ENCODE data around the gene HOXA11.

Gene HOXA11

DNA sequence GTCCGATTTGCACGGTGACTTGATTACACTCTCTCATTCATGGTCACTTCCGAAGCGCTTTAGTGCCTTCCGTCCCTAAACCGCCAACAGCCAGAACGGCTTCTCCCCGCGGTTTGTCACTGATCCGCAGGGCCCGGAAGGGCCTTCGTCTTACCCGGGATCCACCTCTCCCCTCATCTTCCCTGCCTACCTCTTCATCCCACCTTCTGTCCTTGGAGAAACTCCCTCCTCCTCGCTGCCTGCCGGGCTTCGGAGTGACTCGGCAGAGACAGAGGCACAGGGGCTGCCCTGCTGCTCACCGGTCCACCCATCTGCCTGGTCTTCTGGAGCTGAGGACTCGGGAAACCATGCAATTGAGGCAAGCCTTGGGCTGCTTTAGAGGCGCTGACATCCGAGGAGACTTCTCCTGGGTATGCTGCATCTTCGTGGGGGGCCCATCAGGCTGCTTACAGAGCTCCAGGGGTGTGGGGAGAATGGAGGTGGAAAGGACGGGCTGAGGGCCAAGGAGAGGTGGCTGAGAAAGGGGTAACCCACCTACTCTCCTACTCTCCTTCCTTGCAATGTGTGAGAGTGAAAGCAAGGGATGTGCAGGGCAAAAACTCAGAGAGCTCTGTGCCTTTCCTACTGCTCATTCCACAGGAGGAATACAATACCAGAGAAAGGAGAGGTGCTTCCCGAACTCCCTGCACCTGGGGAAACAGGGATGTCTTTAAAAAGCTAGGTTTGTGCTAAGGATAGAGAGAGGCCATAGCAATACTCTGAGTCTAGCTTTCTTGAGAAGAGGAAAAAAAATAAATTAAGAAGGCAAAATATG lies 1.0 kb upstream of the HOXA11 start (continued):
- TF ChIP-seq ESRRG (CRISPR knock-in tag; IDR thresholded peaks at IDR 0.05) = no peak
- TF ChIP-seq PPARA (CRISPR knock-in tag; IDR thresholded peaks at IDR 0.05; ENCODE audit: borderline replicate concordance) = no peak
- no peak for TF ChIP-seq TCF4 (CRISPR knock-in tag; IDR thresholded peaks at IDR 0.05; ENCODE audit: borderline replicate concordance)
- TF ChIP-seq RARB (CRISPR knock-in tag; IDR thresholded peaks at IDR 0.05) = no peak
- no peak for TF ChIP-seq POU6F1 (CRISPR knock-in tag; IDR thresholded peaks at IDR 0.05; ENCODE audit: borderline replicate concordance, low read depth)
- TF ChIP-seq ZFP3 (CRISPR knock-in tag; IDR thresholded peaks at IDR 0.05) = no peak
- no peak for TF ChIP-seq ISL1 (CRISPR knock-in tag; IDR thresholded peaks at IDR 0.05)
- TF ChIP-seq GLIS3 (CRISPR knock-in tag; IDR thresholded peaks at IDR 0.05) = no peak

GRCh38 chr7:27184337-27185012 lies 557 bp downstream of the HOXA11 start:
- peak; percentile 14; the same call in 2 of the 3 replicates for ATAC-seq
- no peak for TF ChIP-seq ZFP30 (CRISPR knock-in tag; IDR thresholded peaks at IDR 0.05)
- TF ChIP-seq SNAI2 (CRISPR knock-in tag; IDR thresholded peaks at IDR 0.05) = no peak
- TF ChIP-seq RARB (CRISPR knock-in tag; IDR thresholded peaks at IDR 0.05) = no peak
- no peak for TF ChIP-seq CSRNP3 (CRISPR knock-in tag; IDR thresholded peaks at IDR 0.05)
- no peak for TF ChIP-seq PATZ1 (CRISPR knock-in tag; IDR thresholded peaks at IDR 0.05; ENCODE audit: borderline replicate concordance)
- TF ChIP-seq TCF4 (CRISPR knock-in tag; IDR thresholded peaks at IDR 0.05; ENCODE audit: borderline replicate concordance) = no peak
- TF ChIP-seq ARNTL (CRISPR knock-in tag; IDR thresholded peaks at IDR 0.05; ENCODE audit: borderline replicate concordance, low read depth) = no peak
- no peak for TF ChIP-seq TOX (CRISPR knock-in tag; IDR thresholded peaks at IDR 0.05; ENCODE audit: borderline replicate concordance)
- no peak for TF ChIP-seq TSHZ2 (CRISPR knock-in tag; IDR thresholded peaks at IDR 0.05)
- no peak for TF ChIP-seq ESRRG (CRISPR knock-in tag; IDR thresholded peaks at IDR 0.05)
- TF ChIP-seq, protein P1, sequence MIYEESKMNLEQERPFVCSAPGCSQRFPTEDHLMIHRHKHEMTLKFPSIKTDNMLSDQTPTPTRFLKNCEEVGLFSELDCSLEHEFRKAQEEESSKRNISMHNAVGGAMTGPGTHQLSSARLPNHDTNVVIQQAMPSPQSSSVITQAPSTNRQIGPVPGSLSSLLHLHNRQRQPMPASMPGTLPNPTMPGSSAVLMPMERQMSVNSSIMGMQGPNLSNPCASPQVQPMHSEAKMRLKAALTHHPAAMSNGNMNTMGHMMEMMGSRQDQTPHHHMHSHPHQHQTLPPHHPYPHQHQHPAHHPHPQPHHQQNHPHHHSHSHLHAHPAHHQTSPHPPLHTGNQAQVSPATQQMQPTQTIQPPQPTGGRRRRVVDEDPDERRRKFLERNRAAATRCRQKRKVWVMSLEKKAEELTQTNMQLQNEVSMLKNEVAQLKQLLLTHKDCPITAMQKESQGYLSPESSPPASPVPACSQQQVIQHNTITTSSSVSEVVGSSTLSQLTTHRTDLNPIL (CRISPR knock-in tag; IDR thresholded peaks at IDR 0.05; ENCODE audit: low read depth) = no peak
- TF ChIP-seq ZC3H10 (CRISPR knock-in tag; IDR thresholded peaks at IDR 0.05) = no peak

DNA sequence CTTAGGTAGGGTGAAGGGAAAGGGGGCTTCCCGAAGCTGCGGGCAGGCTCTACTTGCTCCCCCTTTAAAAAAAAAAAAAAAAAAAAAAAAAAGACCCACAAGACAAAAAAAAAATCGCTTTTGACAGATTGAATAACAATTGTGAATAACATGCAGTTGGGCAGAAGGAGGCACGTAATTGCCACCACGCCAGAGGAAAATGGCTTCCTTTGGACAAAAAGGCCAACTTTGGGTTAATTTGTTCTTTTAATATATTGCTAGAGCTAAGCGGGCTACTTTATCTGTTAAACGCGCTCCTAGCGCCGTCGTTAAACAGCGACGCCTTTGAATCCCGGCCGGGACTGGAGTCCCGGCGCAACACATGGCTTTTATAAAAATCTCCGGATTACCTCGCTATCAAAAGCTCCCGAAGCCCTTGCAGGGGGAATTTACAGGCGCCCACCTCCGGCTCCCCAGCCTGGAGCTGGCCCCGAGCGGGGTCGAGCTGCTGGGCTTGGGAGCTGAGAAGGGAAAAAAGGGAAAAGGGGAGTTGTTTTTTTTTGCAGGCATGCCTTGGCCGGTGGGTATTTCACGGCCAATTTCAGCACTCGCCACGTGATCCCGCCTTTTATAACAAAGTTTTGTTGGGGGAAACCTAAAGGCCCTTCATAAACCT lies 1.2 kb downstream of the HOXA11 start:
- peak; percentile 16; the same call in 2 of the 3 replicates for ATAC-seq
- TF ChIP-seq, protein P1 (CRISPR knock-in tag; IDR thresholded peaks at IDR 0.05; ENCODE audit: low read depth) = no peak
- TF ChIP-seq PPARA (CRISPR knock-in tag; IDR thresholded peaks at IDR 0.05; ENCODE audit: borderline replicate concordance) (no peak), GLIS3 (CRISPR knock-in tag; IDR thresholded peaks at IDR 0.05) (no peak), BACH2 (CRISPR knock-in tag; IDR thresholded peaks at IDR 0.05; ENCODE audit: borderline replicate concordance) (no peak), ZNF565 (CRISPR knock-in tag; conservative IDR thresholded peaks at IDR 0.05; ENCODE audit: low read depth) (no peak), TCF4 (CRISPR knock-in tag; IDR thresholded peaks at IDR 0.05; ENCODE audit: borderline replicate concordance) (no peak), SNAI2 (CRISPR knock-in tag; IDR thresholded peaks at IDR 0.05) (no peak), OSR1 (CRISPR knock-in tag; IDR thresholded peaks at IDR 0.05) (no peak), CSDC2 (CRISPR knock-in tag; IDR thresholded peaks at IDR 0.05) (no peak), ZNF8 (CRISPR knock-in tag; IDR thresholded peaks at IDR 0.05) (no peak), ARNTL (CRISPR knock-in tag; IDR thresholded peaks at IDR 0.05; ENCODE audit: borderline replicate concordance, low read depth) (no peak), ISL1 (CRISPR knock-in tag; IDR thresholded peaks at IDR 0.05) (no peak), CSRNP3 (CRISPR knock-in tag; IDR thresholded peaks at IDR 0.05) (no peak), ESRRG (CRISPR knock-in tag; IDR thresholded peaks at IDR 0.05) (no peak)

Measured in SK-N-SH treated with all-trans-retinoic acid at 6 μM for 48 hours (cell line).